ENCODE results near the gene C16orf78.

C16orf78 gene

GRCh38 chr16:49373504-49373903, at the start of gene C16orf78:
TSS of gene C16orf78 (plus strand) at chr16:49373804. CDS start at chr16:49373940, 136 bp downstream.
- no peak for DNase-seq (ENCODE audit: low read depth in 4 of 4, low spot score in 1 of 4)

- no peak for DNase-seq (ENCODE audit: low read depth in 4 of 4, low spot score in 1 of 4)
These were observed 48.9 kb upstream of the C16orf78 start for GRCh38 chr16:49324703-49325102.

GRCh38 chr16:49327466-49327865, 46.1 kb upstream of the C16orf78 start:
- DNase-seq (ENCODE audit: low read depth in 4 of 4, low spot score in 1 of 4), result no peak

GRCh38 chr16:49328325-49328724, 45.3 kb upstream of the C16orf78 start:
- DNase-seq (ENCODE audit: low read depth in 4 of 4, low spot score in 1 of 4), result no peak

GRCh38 chr16:49330562-49331201, 42.9 kb upstream of the C16orf78 start:
- DNase-seq (ENCODE audit: low read depth in 4 of 4, low spot score in 1 of 4), result no peak

- no peak for DNase-seq (ENCODE audit: low read depth in 4 of 4, low spot score in 1 of 4)
These were observed 40.9 kb upstream of the C16orf78 start for GRCh38 chr16:49332589-49333258.

GRCh38 chr16:49333259-49333597, 40.4 kb upstream of the C16orf78 start:
- DNase-seq (ENCODE audit: low read depth in 4 of 4, low spot score in 1 of 4), result no peak

- no peak for DNase-seq (ENCODE audit: low read depth in 4 of 4, low spot score in 1 of 4)
These were observed 37.8 kb upstream of the C16orf78 start for GRCh38 chr16:49335828-49336227.

- DNase-seq (ENCODE audit: low read depth in 4 of 4, low spot score in 1 of 4), result no peak
These were observed 37.0 kb upstream of the C16orf78 start for GRCh38 chr16:49336581-49336980.

GRCh38 chr16:49337814-49338350, 35.7 kb upstream of the C16orf78 start:
- DNase-seq (ENCODE audit: low read depth in 4 of 4, low spot score in 1 of 4), result no peak

GRCh38 chr16:49338611-49339265, 34.9 kb upstream of the C16orf78 start:
- no peak for DNase-seq (ENCODE audit: low read depth in 4 of 4, low spot score in 1 of 4)

GRCh38 chr16:49340466-49340865, 33.1 kb upstream of the C16orf78 start:
- no peak for DNase-seq (ENCODE audit: low read depth in 4 of 4, low spot score in 1 of 4)

GRCh38 chr16:49341706-49342105, 31.9 kb upstream of the C16orf78 start:
- DNase-seq (ENCODE audit: low read depth in 4 of 4, low spot score in 1 of 4), result no peak

GRCh38 chr16:49342336-49343265, 31.0 kb upstream of the C16orf78 start:
- DNase-seq (ENCODE audit: low read depth in 4 of 4, low spot score in 1 of 4), result no peak

- no peak for DNase-seq (ENCODE audit: low read depth in 4 of 4, low spot score in 1 of 4)
These were observed 30.3 kb upstream of the C16orf78 start for GRCh38 chr16:49343291-49343690.

GRCh38 chr16:49344401-49344800, 29.2 kb upstream of the C16orf78 start:
- no peak for DNase-seq (ENCODE audit: low read depth in 4 of 4, low spot score in 1 of 4)

GRCh38 chr16:49345829-49346228, 27.8 kb upstream of the C16orf78 start:
- no peak for DNase-seq (ENCODE audit: low read depth in 4 of 4, low spot score in 1 of 4)

- DNase-seq (ENCODE audit: low read depth in 4 of 4, low spot score in 1 of 4), result no peak
These were observed 27.1 kb upstream of the C16orf78 start for GRCh38 chr16:49346459-49346858.

- DNase-seq (ENCODE audit: low read depth in 4 of 4, low spot score in 1 of 4), result no peak
These were observed 26.1 kb upstream of the C16orf78 start for GRCh38 chr16:49347476-49347875.

- no peak for DNase-seq (ENCODE audit: low read depth in 4 of 4, low spot score in 1 of 4)
These were observed 25.0 kb upstream of the C16orf78 start for GRCh38 chr16:49348408-49349176.
